ENCODE results near the gene GPBP1.

GRCh38 chr5:57133574-57133973 is 40.3 kb upstream of the GPBP1 start:
- TF ChIP-seq POLR2A (IDR thresholded peaks at IDR 0.05; ENCODE audit: low read length) (no peak), GATA1 (IDR thresholded peaks at IDR 0.05; ENCODE audit: low read depth, low read length) (no peak)

All from erythroblast (primary cell).